Esophagus (tissue), 2 donors: ENCODE measurements around the gene SH3BP4. TPM values are rescaled to one million over a fixed set of nuclear protein-coding genes. Genes with fewer than 3 reads are reported as not detected.
A peak's percentile ranks its signal among the peaks of the same experiment; 100 is the strongest.

Experiments
- H3K27ac ChIP-seq, 2 donors: one replicate each; pipeline ENCODE4 v1.5.1; 2013; ENCODE audit warnings: low read depth in 2 of 2, mild to moderate bottlenecking in 2 of 2, inconsistent platforms in 1 of 2, low read length in 1 of 2, moderate library complexity in 1 of 2
- H3K27me3 ChIP-seq, 2 donors: one replicate each; pipeline ENCODE4 v1.6.1; 2013; ENCODE audit warnings: low read length in 2 of 2, control low read depth in 1 of 2, mild to moderate bottlenecking in 1 of 2; ENCODE audit not compliant: insufficient read depth in 2 of 2, control insufficient read depth in 1 of 2
- H3K36me3 ChIP-seq, 2 donors: one replicate each; pipeline ENCODE4 v1.6.1; 2013; ENCODE audit warnings: low read length in 1 of 2; ENCODE audit not compliant: control insufficient read depth in 2 of 2, insufficient read depth in 2 of 2
- H3K4me1 ChIP-seq, 2 donors: one replicate each; pipeline ENCODE4 v1.6.1; 2013; ENCODE audit warnings: low read length in 1 of 2; ENCODE audit not compliant: control insufficient read depth in 2 of 2, insufficient read depth in 2 of 2
- H3K4me3 ChIP-seq, 2 donors: one replicate each; pipeline ENCODE4 v1.5.1; 2013; ENCODE audit warnings: low read length in 2 of 2, mild to moderate bottlenecking in 2 of 2, low read depth in 1 of 2, moderate library complexity in 1 of 2
- H3K9me3 ChIP-seq, 2 donors: one replicate each; pipeline ENCODE4 v1.6.1; 2013; ENCODE audit warnings: mild to moderate bottlenecking in 2 of 2, low read depth in 1 of 2, low read length in 1 of 2, moderate library complexity in 1 of 2; ENCODE audit not compliant: control insufficient read depth in 2 of 2, insufficient read depth in 1 of 2
- WGBS, 2 donors: extraction: QIAGEN DNeasy Blood & Tissue Kit; methylation state at CpG; one replicate each; pipeline ENCODE4 v1.1.7; 2013; 5-methylcytosine and 5-hydroxymethylcytosine counted together
- polyA plus RNA-seq, 2 donors: library from polyadenylated mRNA; stranded (reverse); fragments of 200-250 nt; gene quantifications; one replicate each; pipeline ENCODE4 v1.2.3, GENCODE V29; 2013
- donor health status: healthy with polysubstance abuse.
- donor health status: Bipolar disorder and iron deficiency.

SH3BP4 gene
- polyA plus RNA-seq, result 1 to 10 TPM; 4.4 to 5.5 TPM

- H3K4me1 ChIP-seq, result peaks cover 0 to 8% of the 10 kb centered on the region in 2 donors
- no peaks in the 10 kb centered on the region for H3K9me3 ChIP-seq
- H3K27ac ChIP-seq, result peak within 1 kb of the TSS; percentile 57 to 65
- 1% methylated on average over 19 to 88 of the region's 88 CpGs for WGBS, 2 donors
- peak within 1 kb of the TSS; percentile 71 to 92 for H3K4me3 ChIP-seq
- H3K36me3 ChIP-seq, result no peaks in the 10 kb centered on the region
- H3K27me3 ChIP-seq, result no peaks in the 10 kb centered on the region
Observed at GRCh38 chr2:234951664-234952269, at the start of gene SH3BP4. SH3BP4 (plus strand) TSS chr2:234952017; CDS start chr2:235035003, 82,986 bp downstream.

- no peaks in the 10 kb centered on the region for H3K9me3 ChIP-seq
- WGBS, 2 donors, result 92 to 96% methylated on average over 2 of the region's 2 CpGs
- no peaks in the 10 kb centered on the region for H3K27me3 ChIP-seq
- no peak overlapping the region for H3K4me3 ChIP-seq
- H3K27ac ChIP-seq, result no peak overlapping the region
- no peaks in the 10 kb centered on the region for H3K4me1 ChIP-seq
- H3K36me3 ChIP-seq, result no peaks in the 10 kb centered on the region
Observed at GRCh38 chr2:234904785-234905184, 47.0 kb upstream of the SH3BP4 start.

- Histone ChIP-seq H3K27me3 (no peaks in the 10 kb centered on the region), H3K36me3 (no peaks in the 10 kb centered on the region), H3K4me3 (no peak overlapping the region), H3K9me3 (no peaks in the 10 kb centered on the region), H3K27ac (no peak overlapping the region), H3K4me1 (no peaks in the 10 kb centered on the region)
- 80 to 85% methylated on average over 12 of the region's 12 CpGs for WGBS, 2 donors
Observed at GRCh38 chr2:234905547-234906265, 46.1 kb upstream of the SH3BP4 start.

- Histone ChIP-seq H3K27ac (no peak overlapping the region), H3K36me3 (no peaks in the 10 kb centered on the region), H3K4me1 (peaks cover 0 to 3% of the 10 kb centered on the region in 2 donors), H3K27me3 (no peaks in the 10 kb centered on the region), H3K9me3 (no peaks in the 10 kb centered on the region), H3K4me3 (no peak overlapping the region)
- WGBS, 2 donors, result 70 to 78% methylated on average over 3 of the region's 3 CpGs
Observed at GRCh38 chr2:234910186-234910679, 41.6 kb upstream of the SH3BP4 start.

- WGBS, 2 donors, result 37 to 61% methylated on average over 2 of the region's 2 CpGs
- Histone ChIP-seq H3K27me3 (no peaks in the 10 kb centered on the region), H3K36me3 (no peaks in the 10 kb centered on the region), H3K4me1 (peaks cover 0 to 3% of the 10 kb centered on the region in 2 donors), H3K9me3 (no peaks in the 10 kb centered on the region), H3K27ac (no peak overlapping the region), H3K4me3 (no peak overlapping the region)
Observed at GRCh38 chr2:234911271-234911670, 40.5 kb upstream of the SH3BP4 start.

- H3K27me3 ChIP-seq, result no peaks in the 10 kb centered on the region
- H3K4me1 ChIP-seq, result peaks cover 0 to 3% of the 10 kb centered on the region in 2 donors
- no peak overlapping the region for H3K4me3 ChIP-seq
- 78 to 81% methylated on average over 3 of the region's 3 CpGs for whole genome bisulfite sequencing, 2 donors
- no peaks in the 10 kb centered on the region for H3K36me3 ChIP-seq
- H3K9me3 ChIP-seq, result no peaks in the 10 kb centered on the region
- no peak overlapping the region for H3K27ac ChIP-seq
Observed at GRCh38 chr2:234912437-234912836, 39.4 kb upstream of the SH3BP4 start.

- Histone ChIP-seq H3K36me3 (no peaks in the 10 kb centered on the region), H3K4me1 (peaks cover 0 to 3% of the 10 kb centered on the region in 2 donors), H3K27ac (no peak overlapping the region), H3K9me3 (no peaks in the 10 kb centered on the region), H3K27me3 (no peaks in the 10 kb centered on the region), H3K4me3 (no peak overlapping the region)
- WGBS, 2 donors, result 80 to 81% methylated on average over 5 of the region's 5 CpGs
Observed at GRCh38 chr2:234913208-234913626, 38.6 kb upstream of the SH3BP4 start.

- Histone ChIP-seq H3K27ac (no peak overlapping the region), H3K4me1 (peaks cover 0 to 3% of the 10 kb centered on the region in 2 donors), H3K9me3 (no peaks in the 10 kb centered on the region), H3K27me3 (no peaks in the 10 kb centered on the region), H3K36me3 (no peaks in the 10 kb centered on the region), H3K4me3 (no peak overlapping the region)
- 73 to 84% methylated on average over 9 of the region's 9 CpGs for WGBS, 2 donors
Observed at GRCh38 chr2:234914371-234915154, 37.3 kb upstream of the SH3BP4 start.

GRCh38 chr2:234916674-234917073 is 35.1 kb upstream of the SH3BP4 start:
- Histone ChIP-seq H3K9me3 (no peaks in the 10 kb centered on the region), H3K4me1 (no peaks in the 10 kb centered on the region), H3K27me3 (no peaks in the 10 kb centered on the region), H3K27ac (no peak overlapping the region), H3K36me3 (no peaks in the 10 kb centered on the region), H3K4me3 (no peak overlapping the region)
- 97 to 99% methylated on average over 5 of the region's 5 CpGs for WGBS, 2 donors
